ENCODE data around the gene MCC. TPM values are rescaled to one million over a fixed set of nuclear protein-coding genes. Genes with fewer than 3 reads are reported as not detected.

MCC gene
- 57.7 TPM for total RNA-seq

DNA sequence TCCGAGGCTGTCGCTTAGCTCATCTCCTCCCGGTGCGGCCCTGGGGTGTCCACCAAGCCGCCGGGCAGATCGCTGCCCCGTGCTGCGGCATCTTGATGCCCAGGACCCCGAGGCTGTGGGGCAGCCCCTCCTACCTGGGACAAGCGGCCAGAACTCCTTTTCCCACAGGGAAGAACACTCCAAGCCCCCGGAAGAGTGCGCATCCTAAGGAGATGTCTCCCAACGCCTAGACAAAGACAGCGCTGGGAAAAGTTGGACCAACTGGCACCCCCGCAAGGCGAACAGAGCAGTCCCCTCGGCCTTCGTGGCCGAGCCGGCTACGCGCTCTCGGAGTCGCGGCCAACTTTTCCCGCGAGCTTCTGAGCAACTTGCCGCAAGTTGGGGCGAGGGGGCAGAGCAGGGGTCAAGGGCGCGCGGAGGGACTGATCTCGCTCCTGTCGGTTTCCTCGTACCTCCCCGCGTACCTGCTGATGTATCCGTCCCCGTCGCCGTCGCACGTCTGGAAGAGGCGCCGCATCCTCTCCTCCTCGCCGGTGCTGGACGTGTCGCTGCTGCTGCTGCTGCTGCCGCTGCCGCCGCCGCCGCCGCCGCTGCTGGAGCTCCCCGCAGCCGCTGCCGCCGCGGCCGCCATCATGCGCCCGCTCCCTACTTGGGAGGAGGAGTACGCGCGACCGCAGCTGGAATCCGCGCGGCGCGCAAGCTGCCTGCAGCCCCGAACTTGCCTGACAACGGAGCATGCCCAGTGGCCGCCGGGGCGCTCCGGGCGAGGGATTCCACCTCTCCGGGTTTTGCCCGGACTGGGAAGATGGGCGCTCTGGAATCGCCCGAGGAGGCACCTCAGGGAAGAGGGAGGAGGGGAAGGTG is at the start of gene MCC:
Gene MCC (minus strand): TSS at position 673 of the 864 bp plus-strand sequence.

DNA sequence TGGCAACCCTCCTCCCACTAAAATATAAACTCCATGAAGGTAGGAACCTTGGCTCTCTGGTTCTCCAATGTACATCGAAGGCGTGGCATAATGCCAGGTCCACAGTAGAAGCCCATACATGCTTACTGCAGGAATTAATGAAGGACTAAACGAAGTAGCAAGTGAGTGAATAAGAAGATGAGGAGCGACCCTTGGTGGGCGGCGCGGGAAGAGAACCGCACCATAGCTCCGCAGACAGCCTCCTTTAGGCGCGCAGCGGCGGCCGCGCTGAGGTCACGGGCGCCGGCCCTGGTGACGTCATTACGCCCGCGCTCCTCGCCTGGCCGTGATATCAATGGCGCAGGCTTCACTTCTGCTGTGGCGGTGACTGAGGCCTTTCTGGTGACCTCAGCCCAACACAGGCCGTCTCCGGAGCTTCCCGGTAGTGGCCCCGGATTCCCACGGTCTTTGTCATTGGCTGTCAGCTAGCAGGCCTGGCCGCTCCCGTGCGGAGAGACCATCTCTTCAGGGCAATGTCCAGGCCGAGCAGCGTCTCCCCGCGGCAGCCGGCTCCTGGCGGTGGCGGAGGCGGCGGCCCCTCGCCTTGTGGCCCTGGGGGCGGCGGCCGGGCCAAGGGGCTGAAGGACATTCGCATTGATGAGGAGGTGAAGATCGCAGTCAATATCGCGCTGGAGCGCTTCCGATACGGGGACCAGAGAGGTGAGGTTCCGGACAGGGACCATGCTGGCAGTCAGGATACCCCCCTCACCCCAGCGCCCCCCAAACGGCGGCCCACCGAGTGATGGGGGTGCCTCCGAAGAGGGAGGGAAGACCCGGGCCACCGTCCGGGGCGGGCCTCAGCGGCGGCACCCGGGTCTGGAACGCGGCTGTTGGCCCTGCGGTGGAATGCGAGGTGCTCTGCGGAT is 25.4 kb upstream of the MCC start, which contains the start of gene YTHDC2:
Gene YTHDC2 (plus strand): TSS at position 311 of the 905 bp plus-strand sequence. CDS start 202 bp downstream, at position 513.

DNA sequence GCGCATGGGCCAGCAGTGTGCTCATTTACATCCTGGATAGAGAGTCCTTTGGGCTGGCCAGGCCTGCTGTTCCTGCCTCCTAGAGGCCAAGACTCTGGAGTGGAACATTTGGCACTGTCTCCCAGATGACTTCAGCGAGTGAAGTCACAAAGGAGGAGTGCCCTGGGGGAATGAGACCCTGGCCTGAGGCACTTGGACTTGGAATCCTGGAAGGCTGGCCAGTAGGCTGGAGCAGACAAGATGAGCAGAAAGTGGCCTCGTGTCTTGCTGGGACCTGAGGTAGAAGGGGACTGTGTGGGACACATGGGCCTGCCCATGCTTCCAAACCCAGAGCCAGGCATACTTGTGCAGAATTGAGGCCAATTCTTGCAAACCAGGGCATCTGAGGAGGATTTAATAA is 53.4 kb downstream of the MCC start, which contains the start of gene TSSK1B:
Gene TSSK1B (minus strand): TSS at position 101 of the 400 bp plus-strand sequence. CDS start 150 bp downstream, outside the sequence.

DNA sequence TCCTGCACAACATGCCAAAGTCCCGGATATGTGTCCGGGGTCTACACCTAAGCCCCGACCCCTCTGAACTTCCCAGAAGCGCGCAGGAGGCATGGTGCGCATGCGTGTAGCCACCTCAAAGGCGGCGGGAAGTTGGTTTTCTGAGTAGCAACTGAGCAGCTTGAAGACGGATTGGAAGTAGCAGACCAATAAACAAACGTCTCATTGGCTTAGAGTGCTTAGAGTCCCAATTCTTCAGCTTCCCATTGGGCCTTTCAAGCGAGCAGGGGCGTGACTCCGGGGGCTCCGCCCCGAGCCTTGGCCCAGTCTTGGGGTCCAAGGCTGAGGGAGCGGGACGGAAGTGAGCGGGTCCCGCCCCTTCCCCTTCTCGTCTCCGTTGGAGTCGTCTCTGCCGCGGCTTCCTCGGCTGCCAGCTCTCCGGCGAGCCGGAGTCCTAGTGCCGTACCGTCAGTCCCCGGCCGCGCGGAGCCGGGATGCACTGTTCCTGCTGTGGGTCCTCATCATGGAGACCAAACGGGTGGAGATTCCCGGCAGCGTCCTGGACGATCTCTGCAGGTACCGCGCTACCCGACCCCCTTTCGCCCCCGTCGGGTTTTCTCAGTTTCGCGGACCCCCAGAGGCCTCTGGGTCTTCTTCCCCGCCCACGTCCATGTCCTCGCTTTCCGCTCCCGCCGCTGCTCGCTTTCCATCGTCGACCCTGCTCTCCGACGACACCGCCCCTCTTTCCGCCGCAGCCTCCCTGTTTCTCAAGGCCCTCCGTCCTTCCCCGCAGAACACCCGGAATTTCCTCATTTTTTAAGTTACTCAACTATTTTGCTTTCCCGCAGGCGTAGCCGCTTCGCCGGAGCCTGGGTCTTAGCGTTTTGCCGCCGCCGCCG is 511.6 kb downstream of the MCC start, which contains the start of gene DCP2:
Gene DCP2 (plus strand): TSS at position 367 of the 878 bp plus-strand sequence. CDS start 136 bp downstream, at position 503.

Small RNAs within 50 kb of the gene (small RNA-seq; reads per million reads assigned to genes)
- not detected for gene RNU4ATAC13P (ENCODE audit: low replicate concordance)

Other genes with a start within 250 kb of the MCC start
- 0.70 TPM for gene TSSK1B, start 53.5 kb downstream of the MCC start, total RNA-seq
- 43.4 TPM for gene YTHDC2, start 25.2 kb upstream of the MCC start, total RNA-seq

All from metanephros (tissue), 2 donors.